ENCODE data around the gene NAP1L4.
"Not testable (repeated sequence)": the region's sequence is repeated elsewhere in the genome, so short reads cannot be mapped to it uniquely, and the experiment has no call there.

The NAP1L4 gene

GRCh38 chr11:2958251-2958650 lies 33.9 kb downstream of the NAP1L4 start:
- DNase-seq (ENCODE audit: low read depth): no peak

GRCh38 chr11:2955906-2956476 lies 36.1 kb downstream of the NAP1L4 start:
- DNase-seq (ENCODE audit: low read depth): no peak

GRCh38 chr11:2954263-2954662 lies 37.9 kb downstream of the NAP1L4 start:
- DNase-seq (ENCODE audit: low read depth): no peak

- DNase-seq (ENCODE audit: low read depth): no peak
Observed at GRCh38 chr11:2952290-2952689, 39.8 kb downstream of the NAP1L4 start.

GRCh38 chr11:2951231-2952110 lies 40.7 kb downstream of the NAP1L4 start:
- DNase-seq (ENCODE audit: low read depth): no peak

GRCh38 chr11:2950825-2951224 lies 41.3 kb downstream of the NAP1L4 start:
- no peak for DNase-seq (ENCODE audit: low read depth)

GRCh38 chr11:2949920-2950319 lies 42.2 kb downstream of the NAP1L4 start:
- no peak for DNase-seq (ENCODE audit: low read depth)

GRCh38 chr11:2947744-2948143 lies 44.4 kb downstream of the NAP1L4 start:
- DNase-seq (ENCODE audit: low read depth): no peak

- no peak for DNase-seq (ENCODE audit: low read depth)
Observed at GRCh38 chr11:2945757-2946287, 46.3 kb downstream of the NAP1L4 start.

GRCh38 chr11:2945031-2945756 lies 46.9 kb downstream of the NAP1L4 start:
- no peak for DNase-seq (ENCODE audit: low read depth)

- no peak for DNase-seq (ENCODE audit: low read depth)
Observed at GRCh38 chr11:2944530-2944929, 47.6 kb downstream of the NAP1L4 start.

GRCh38 chr11:2943711-2944118 lies 48.4 kb downstream of the NAP1L4 start:
- no peak for DNase-seq (ENCODE audit: low read depth)

- no peak for DNase-seq (ENCODE audit: low read depth)
Observed at GRCh38 chr11:2942872-2943710, 49.0 kb downstream of the NAP1L4 start.

GRCh38 chr11:2942447-2942846 lies 49.7 kb downstream of the NAP1L4 start:
- no peak for DNase-seq (ENCODE audit: low read depth)

- no peak for DNase-seq (ENCODE audit: low read depth)
Observed at GRCh38 chr11:2940921-2941821, 51.0 kb downstream of the NAP1L4 start.

GRCh38 chr11:2940147-2940920 lies 51.8 kb downstream of the NAP1L4 start:
- no peak for DNase-seq (ENCODE audit: low read depth)

- not testable (repeated sequence) for DNase-seq (ENCODE audit: low read depth)
Observed at GRCh38 chr11:2938458-2939418, 53.4 kb downstream of the NAP1L4 start.

- not testable (repeated sequence) for DNase-seq (ENCODE audit: low read depth)
Observed at GRCh38 chr11:2937641-2938457, 54.3 kb downstream of the NAP1L4 start.

Data from activated T-cell treated with anti-CD3 and anti-CD28 coated beads for 48 hours (primary cell).